ENCODE measurements around the gene NOS3. TPM values are rescaled to one million over a fixed set of nuclear protein-coding genes. Genes with fewer than 3 reads are reported as not detected.

NOS3 gene
- total and polyA plus RNA-seq, 2 experiments from 2014 or later = 2.6 to 6.1 TPM

DNA sequence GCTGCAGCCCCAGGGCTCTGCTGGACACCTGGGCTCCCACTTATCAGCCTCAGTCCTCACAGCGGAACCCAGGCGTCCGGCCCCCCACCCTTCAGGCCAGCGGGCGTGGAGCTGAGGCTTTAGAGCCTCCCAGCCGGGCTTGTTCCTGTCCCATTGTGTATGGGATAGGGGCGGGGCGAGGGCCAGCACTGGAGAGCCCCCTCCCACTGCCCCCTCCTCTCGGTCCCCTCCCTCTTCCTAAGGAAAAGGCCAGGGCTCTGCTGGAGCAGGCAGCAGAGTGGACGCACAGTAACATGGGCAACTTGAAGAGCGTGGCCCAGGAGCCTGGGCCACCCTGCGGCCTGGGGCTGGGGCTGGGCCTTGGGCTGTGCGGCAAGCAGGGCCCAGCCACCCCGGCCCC is 2.7 kb downstream of the NOS3 start:
- Histone ChIP-seq H3K27ac (ENCODE audit: low read depth) (no peak overlapping the region), H3K36me3 (ENCODE audit: insufficient read depth) (no peaks in the 10 kb centered on the region), H3K79me2 (replicated peaks; ENCODE audit: insufficient read depth) (no peaks in the 10 kb centered on the region), H4K20me1 (replicated peaks; ENCODE audit: insufficient read depth) (no peaks in the 10 kb centered on the region), H3K4me3 (no peak overlapping the region), H3K4me1 (ENCODE audit: insufficient read depth) (peaks cover 12% of the 10 kb centered on the region), H3F3A (replicated peaks; ENCODE audit: low read depth) (no peaks in the 10 kb centered on the region), H3K9me2 (ENCODE audit: insufficient read depth) (no peaks in the 10 kb centered on the region), H2AFZ (no peak overlapping the region), H3K4me2 (peak overlapping the region; percentile 36; the same call in 1 of the 2 replicates), H3K27me3 (ENCODE audit: insufficient read depth) (no peaks in the 10 kb centered on the region)
- Mint-ChIP-seq H3K9me3 (peaks cover 26% of the 10 kb centered on the region), H3K4me3 (no peak overlapping the region), H3K27me3 (ENCODE audit: insufficient read depth, low read depth, poor library complexity) (peaks cover 13% of the 10 kb centered on the region), H3K4me1 (peaks cover 12% of the 10 kb centered on the region), H3K36me3 (ENCODE audit: low read depth) (peaks cover 26% of the 10 kb centered on the region), H3K27ac (no peak overlapping the region)
- DNase-seq (ENCODE audit: low spot score) (peak; percentile 49), ATAC-seq (peak; percentile 20)
- TF ChIP-seq JUNB (IDR thresholded peaks at IDR 0.05; ENCODE audit: unreplicated experiment) (no peak), CREB1 (CRISPR knock-in tag; IDR thresholded peaks at IDR 0.05; ENCODE audit: low read depth) (no peak), REST (IDR thresholded peaks at IDR 0.05; ENCODE audit: unreplicated experiment) (no peak), ZNF331 (CRISPR knock-in tag; IDR thresholded peaks at IDR 0.05; ENCODE audit: low read depth) (no peak), STAT1 (IDR thresholded peaks at IDR 0.05; ENCODE audit: unreplicated experiment) (no peak), ZNF114 (CRISPR knock-in tag; IDR thresholded peaks at IDR 0.05) (no peak), EZH2phosphoT487 (IDR thresholded peaks at IDR 0.05; ENCODE audit: unreplicated experiment) (no peak), NANOG (IDR thresholded peaks at IDR 0.05; ENCODE audit: borderline replicate concordance) (no peak), ETS1 (IDR thresholded peaks at IDR 0.05) (no peak), CTCF (conservative IDR thresholded peaks at IDR 0.05; ENCODE audit: low read depth in 2 of 2) (no peak), EZH2 (IDR thresholded peaks at IDR 0.05; ENCODE audit: low read depth, unreplicated experiment) (no peak), POLR2AphosphoS5 (IDR thresholded peaks at IDR 0.05; ENCODE audit: low read depth) (no peak)
- TF ChIP-seq, protein P1, sequence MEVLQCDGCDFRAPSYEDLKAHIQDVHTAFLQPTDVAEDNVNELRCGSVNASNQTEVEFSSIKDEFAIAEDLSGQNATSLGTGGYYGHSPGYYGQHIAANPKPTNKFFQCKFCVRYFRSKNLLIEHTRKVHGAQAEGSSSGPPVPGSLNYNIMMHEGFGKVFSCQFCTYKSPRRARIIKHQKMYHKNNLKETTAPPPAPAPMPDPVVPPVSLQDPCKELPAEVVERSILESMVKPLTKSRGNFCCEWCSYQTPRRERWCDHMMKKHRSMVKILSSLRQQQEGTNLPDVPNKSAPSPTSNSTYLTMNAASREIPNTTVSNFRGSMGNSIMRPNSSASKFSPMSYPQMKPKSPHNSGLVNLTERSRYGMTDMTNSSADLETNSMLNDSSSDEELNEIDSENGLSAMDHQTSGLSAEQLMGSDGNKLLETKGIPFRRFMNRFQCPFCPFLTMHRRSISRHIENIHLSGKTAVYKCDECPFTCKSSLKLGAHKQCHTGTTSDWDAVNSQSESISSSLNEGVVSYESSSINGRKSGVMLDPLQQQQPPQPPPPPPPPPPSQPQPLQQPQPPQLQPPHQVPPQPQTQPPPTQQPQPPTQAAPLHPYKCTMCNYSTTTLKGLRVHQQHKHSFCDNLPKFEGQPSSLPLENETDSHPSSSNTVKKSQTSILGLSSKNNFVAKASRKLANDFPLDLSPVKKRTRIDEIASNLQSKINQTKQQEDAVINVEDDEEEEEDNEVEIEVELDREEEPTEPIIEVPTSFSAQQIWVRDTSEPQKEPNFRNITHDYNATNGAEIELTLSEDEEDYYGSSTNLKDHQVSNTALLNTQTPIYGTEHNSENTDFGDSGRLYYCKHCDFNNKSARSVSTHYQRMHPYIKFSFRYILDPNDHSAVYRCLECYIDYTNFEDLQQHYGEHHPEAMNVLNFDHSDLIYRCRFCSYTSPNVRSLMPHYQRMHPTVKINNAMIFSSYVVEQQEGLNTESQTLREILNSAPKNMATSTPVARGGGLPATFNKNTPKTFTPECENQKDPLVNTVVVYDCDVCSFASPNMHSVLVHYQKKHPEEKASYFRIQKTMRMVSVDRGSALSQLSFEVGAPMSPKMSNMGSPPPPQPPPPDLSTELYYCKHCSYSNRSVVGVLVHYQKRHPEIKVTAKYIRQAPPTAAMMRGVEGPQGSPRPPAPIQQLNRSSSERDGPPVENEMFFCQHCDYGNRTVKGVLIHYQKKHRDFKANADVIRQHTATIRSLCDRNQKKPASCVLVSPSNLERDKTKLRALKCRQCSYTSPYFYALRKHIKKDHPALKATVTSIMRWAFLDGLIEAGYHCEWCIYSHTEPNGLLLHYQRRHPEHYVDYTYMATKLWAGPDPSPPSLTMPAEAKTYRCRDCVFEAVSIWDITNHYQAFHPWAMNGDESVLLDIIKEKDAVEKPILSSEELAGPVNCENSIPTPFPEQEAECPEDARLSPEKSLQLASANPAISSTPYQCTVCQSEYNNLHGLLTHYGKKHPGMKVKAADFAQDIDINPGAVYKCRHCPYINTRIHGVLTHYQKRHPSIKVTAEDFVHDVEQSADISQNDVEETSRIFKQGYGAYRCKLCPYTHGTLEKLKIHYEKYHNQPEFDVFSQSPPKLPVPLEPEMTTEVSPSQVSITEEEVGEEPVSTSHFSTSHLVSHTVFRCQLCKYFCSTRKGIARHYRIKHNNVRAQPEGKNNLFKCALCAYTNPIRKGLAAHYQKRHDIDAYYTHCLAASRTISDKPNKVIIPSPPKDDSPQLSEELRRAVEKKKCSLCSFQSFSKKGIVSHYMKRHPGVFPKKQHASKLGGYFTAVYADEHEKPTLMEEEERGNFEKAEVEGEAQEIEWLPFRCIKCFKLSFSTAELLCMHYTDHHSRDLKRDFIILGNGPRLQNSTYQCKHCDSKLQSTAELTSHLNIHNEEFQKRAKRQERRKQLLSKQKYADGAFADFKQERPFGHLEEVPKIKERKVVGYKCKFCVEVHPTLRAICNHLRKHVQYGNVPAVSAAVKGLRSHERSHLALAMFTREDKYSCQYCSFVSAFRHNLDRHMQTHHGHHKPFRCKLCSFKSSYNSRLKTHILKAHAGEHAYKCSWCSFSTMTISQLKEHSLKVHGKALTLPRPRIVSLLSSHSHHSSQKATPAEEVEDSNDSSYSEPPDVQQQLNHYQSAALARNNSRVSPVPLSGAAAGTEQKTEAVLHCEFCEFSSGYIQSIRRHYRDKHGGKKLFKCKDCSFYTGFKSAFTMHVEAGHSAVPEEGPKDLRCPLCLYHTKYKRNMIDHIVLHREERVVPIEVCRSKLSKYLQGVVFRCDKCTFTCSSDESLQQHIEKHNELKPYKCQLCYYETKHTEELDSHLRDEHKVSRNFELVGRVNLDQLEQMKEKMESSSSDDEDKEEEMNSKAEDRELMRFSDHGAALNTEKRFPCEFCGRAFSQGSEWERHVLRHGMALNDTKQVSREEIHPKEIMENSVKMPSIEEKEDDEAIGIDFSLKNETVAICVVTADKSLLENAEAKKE (CRISPR knock-in tag; IDR thresholded peaks at IDR 0.05) = no peak

All from GM23338 (cell line).